ENCODE measurements around the gene PLA2G4D.
"Not testable (repeated sequence)": the region's sequence is repeated elsewhere in the genome, so short reads cannot be mapped to it uniquely, and the experiment has no call there.

The PLA2G4D gene

DNA sequence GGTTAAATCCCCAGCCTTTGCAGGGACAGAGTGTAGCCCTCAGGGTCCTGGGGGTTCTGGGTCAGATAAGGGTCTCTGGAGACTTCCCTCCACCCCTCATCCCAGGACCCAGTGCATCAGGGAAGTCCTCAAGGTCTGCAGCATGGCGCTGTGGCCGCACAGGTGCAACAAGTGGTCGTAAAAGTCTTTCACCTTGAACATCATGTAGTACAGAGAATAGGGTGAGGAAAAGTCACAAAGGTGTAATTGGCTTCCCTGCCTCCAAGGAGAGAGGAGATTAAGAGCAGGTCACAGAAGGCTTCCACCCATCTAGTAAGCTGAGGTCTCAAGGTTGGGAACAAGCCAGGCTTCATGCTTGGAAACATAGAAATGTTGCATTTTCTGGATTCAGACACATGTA, 29.2 kb upstream of the PLA2G4D start:
- DNase-seq: no peak

DNA sequence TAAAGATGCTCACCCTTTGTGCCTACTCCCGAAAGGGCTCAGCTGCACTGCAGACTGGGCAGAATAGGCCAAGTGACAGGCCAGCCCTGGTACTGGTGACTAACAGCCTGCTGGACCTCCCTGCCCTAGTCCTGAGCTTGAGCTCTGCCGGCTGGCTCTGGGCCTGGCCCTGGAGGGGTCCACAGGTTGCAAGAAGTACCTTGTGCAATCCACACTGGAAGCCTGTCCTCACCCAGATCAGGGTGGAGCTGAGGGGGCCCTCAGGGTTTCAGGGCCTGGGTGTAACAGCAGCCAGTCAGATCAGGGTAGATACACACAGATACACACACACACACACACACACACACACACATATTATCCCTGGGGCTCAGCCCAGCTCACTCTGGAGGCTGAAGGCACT, 27.3 kb upstream of the PLA2G4D start:
- DNase-seq: no peak

GRCh38 chr15:42121021-42121420, 26.7 kb upstream of the PLA2G4D start:
- DNase-seq: no peak

- no peak for DNase-seq
These were observed 25.9 kb upstream of the PLA2G4D start for GRCh38 chr15:42120285-42120684.

GRCh38 chr15:42119446-42119760, 25.0 kb upstream of the PLA2G4D start:
- no peak for DNase-seq

GRCh38 chr15:42118650-42119445, 24.5 kb upstream of the PLA2G4D start:
- no peak for DNase-seq

- no peak for DNase-seq
These were observed 17.6 kb upstream of the PLA2G4D start for GRCh38 chr15:42111924-42112323.

- DNase-seq: no peak
These were observed 16.0 kb upstream of the PLA2G4D start for GRCh38 chr15:42110367-42110766.

DNA sequence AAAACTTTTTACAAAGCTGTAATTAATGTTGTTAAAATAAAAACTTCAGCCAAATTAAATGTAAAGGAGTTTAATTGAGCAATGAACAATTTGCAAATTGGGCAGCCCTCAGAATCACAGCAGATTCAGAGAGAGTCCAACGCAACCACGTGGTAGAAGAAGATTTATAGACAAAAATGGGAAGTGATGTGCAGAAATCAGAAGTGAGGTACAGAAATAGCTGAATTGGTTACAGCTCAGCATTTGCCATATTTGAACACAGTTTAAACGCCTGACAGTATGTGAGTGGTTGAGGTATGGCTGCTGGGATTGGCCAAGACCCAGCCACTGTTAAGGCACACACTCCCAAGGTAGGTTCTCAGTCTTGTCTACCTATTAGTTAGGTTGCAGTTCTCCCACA, 14.4 kb upstream of the PLA2G4D start:
- DNase-seq: no peak

DNA sequence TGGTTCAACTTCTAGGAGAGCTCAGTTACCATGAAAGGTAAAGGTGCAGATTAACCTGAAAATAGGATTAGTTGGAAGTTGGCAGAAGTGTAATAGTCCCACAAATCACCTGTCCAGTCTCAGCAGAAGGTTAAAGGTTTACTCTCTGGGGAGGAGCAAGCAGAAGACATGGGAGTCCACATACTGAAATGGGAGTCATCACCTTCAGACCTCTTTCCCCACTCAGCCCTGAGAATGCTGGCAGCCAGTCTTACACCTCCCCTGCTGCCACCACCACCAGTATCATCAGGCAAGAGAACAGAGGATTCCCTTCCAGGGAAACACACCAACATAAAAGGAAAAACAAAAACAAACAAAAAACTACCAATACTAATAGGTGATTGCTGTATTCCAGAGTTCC, 13.8 kb upstream of the PLA2G4D start:
- DNase-seq: no peak

DNA sequence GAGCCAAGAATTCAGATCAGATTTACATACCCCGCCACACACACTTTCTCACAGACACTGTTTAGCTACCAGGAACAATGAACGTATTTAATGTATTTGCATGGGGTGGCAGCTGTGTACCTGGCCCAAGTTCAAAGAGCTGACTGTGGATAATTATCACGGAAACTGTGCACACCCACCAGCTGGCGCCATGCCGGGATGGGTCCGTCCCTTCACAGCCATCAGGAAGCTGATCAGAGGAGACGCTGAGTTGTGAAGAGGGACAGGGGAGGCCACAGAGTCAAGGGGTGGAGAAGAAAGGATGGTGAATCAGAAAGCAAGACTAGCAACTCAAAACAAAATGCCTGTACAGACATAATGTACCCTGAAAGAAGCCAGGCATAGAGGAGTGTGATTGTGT, 13.1 kb upstream of the PLA2G4D start:
- DNase-seq: peak; percentile 18

DNA sequence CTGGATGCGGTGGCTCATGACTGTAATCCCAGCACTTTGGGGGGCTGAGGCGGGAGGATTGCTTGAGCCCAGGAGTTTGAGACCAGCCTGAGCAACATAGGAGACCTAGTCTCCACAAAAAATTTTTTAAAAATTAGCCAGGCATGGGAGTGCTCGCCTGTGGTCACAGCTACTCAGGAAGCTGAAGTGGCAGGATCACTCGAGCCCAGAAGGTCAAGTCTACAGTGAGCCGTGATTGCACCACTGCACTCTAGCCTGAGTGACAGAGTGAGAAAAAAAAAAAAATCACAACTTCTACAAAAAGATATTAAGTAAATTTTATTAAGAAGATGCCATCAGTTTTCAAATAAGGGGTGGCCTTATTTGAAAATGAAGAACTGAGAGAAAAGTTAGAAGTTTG, 11.9 kb upstream of the PLA2G4D start:
- no peak for DNase-seq

- DNase-seq: no peak
These were observed 9.9 kb upstream of the PLA2G4D start for GRCh38 chr15:42104095-42104891.

GRCh38 chr15:42102646-42103235, 8.4 kb upstream of the PLA2G4D start:
- DNase-seq: no peak

GRCh38 chr15:42101861-42102260, 7.5 kb upstream of the PLA2G4D start:
- DNase-seq: no peak

- DNase-seq: no peak
These were observed 5.8 kb upstream of the PLA2G4D start for GRCh38 chr15:42100021-42100800.

DNA sequence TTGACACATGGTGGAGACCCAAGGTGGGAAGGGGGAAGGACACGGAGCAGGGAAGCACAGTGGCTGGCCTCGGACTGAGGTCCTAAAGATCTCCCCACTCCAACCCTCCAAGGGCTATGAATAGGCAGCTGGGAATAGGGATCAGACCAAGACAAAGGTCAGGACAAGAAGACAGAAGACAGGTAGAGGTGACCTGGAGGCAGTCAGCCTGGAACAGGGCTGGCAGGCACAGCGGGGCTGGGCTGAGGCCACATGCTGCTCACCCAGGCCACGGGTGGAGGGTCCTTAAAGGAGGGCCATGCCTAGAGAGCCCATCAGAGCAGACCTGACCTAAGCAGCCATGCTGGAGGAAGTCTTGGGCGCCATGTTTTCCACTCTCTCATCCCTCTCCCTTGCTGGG, 2.7 kb upstream of the PLA2G4D start:
- DNase-seq: no peak

DNA sequence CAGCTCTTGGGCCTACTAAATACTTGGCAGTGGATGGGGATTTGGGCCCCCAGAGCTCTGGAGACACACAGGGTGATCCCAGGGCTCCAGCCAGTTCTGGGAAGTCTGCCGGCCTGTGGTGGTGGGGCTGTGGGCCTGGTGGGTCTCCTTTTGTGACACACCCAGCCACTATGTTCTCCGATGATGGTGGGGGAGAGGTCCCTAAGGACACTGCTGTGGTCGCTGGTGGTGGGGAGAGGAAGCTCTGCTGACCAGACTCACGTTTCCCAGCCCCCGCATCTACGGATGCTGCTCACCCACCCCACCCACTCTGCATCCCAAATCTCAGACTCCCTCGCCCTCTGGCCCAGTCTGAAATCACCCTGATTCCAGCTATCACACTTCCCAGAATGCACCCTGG, 396 bp downstream of the PLA2G4D start:
- no peak for DNase-seq

GRCh38 chr15:42092398-42093318, 1.7 kb downstream of the PLA2G4D start:
- DNase-seq: no peak

GRCh38 chr15:42091753-42092397, 2.5 kb downstream of the PLA2G4D start:
- DNase-seq: not testable (repeated sequence)

- no peak for DNase-seq
These were observed 3.6 kb downstream of the PLA2G4D start for GRCh38 chr15:42090781-42091180.

DNA sequence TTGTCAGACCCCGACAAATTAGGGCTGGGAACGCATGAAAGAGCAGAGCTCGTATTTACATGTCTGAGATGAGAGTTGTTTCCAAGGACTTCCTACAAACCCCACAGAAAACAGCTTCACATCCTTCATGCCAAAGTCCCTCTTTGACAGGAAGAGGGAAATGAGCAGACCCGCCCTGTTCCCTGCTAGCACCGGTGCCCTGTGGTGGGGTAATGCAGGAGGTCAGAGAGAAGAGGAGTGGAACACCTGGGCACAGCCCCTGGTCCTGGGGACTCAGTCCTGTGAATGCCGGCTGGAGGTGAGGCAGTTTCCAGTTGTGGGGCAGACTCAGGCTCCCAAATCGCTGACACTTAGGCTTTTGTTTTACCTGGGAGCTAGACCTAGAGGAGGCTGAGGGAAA, 4.0 kb downstream of the PLA2G4D start:
- DNase-seq: no peak
